ENCODE results near the gene WDR89. TPM values are rescaled to one million over a fixed set of nuclear protein-coding genes. Genes with fewer than 3 reads are reported as not detected.

The WDR89 gene
- total RNA-seq, 1 experiment from 2014 or later, result 17.4 TPM

DNA sequence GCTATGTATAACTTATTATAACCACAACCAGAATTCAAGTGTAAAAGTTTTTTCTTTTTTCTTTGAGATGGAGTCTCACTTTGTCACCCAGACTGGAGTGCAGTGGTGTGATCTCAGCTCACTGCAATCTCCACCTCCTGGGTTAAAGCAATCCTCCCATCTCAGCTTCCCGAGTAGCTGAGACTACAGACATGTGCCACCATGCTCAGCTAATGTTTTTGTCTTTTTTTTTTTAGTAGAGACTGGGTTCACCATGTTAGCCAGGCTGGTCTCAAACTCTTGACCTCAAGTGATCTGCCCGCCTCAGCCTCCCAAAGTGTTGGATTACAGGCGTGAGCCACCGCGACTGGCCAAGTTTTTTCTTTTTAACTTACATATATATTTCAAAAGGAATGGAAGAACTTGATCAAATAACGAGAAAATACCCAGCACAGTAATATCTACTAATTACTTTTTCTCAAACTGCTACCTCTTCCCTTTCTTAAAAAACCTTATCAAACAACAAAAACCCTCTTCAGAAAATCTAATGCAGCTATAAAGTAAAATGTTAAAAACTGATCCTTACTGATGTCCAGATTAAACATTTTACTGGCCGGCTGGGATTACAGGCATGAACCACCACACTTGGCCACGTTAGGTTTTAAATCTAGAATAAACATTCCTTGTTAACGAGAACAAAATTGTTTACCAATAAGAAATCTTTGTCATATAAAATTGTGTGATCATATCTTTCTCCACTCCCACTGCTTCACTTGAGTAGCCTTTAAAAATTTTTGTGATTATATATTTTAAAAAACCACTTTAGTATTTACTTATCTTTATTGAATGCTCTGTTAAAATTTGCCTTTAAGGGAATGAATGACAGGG, 41.3 kb upstream of the WDR89 start:
- intact Hi-C loops (cut with micrococcal nuclease), result no loop called here
- Mint-ChIP-seq H3K9me3 (ENCODE audit: unreplicated experiment) (no peaks in the 10 kb centered on the region), H3K4me3 (ENCODE audit: unreplicated experiment) (no peak overlapping the region), H3K4me1 (ENCODE audit: insufficient read depth, unreplicated experiment) (no peaks in the 10 kb centered on the region), H3K27ac (ENCODE audit: low read depth, unreplicated experiment) (no peak overlapping the region), H3K27me3 (ENCODE audit: insufficient read depth, unreplicated experiment) (no peaks in the 10 kb centered on the region), H3K36me3 (ENCODE audit: insufficient read depth, unreplicated experiment) (no peaks in the 10 kb centered on the region)
- POLR2A ChIA-PET, result interaction anchor here (0.8 to 3.0 kb wide), 4 partner anchors 17 to 71 kb away, joined by 3 to 11 read pairs (median 3); partner anchors contain the start of gene WDR89
- TF ChIP-seq CTCF (IDR thresholded peaks at IDR 0.05; ENCODE audit: unreplicated experiment), result no peak
- CTCF ChIA-PET, result interaction anchor here (0.6 to 1.9 kb wide), 2 partner anchors 18 to 88 kb away, joined by 5 to 7 read pairs; no protein-coding TSS in a partner anchor
- no peak for DNase-seq (ENCODE audit: unreplicated experiment)
- no TSS peak for BruUV-seq (replicated peaks)

DNA sequence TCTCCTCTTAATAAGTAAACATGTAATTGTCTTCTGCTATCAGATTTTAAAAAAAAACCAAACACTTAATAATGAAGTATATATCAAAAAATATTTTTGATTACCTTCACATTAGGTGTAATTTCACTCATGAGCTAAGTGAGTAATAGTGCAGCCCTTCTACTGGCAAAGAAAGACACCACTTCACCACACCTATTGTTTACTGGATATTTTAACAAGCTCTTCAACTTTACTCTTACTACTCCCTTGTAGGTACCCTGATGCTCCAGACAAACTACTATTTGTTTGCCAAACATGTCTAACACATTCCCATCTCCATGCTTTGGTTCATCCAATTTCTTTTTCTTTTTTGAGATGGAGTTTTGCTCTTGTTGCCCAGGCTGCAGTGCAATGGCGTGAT, 36.9 kb upstream of the WDR89 start:
- ChIA-PET POLR2A (interaction anchor here (0.7 to 2.3 kb wide), 6 partner anchors 13 to 1037 kb away, joined by 3 to 13 read pairs (median 6); partner anchors contain the start of gene WDR89), CTCF (no interaction called here)
- Mint-ChIP-seq H3K27ac (ENCODE audit: low read depth, unreplicated experiment) (no peak overlapping the region), H3K4me1 (ENCODE audit: insufficient read depth, unreplicated experiment) (no peaks in the 10 kb centered on the region), H3K27me3 (ENCODE audit: insufficient read depth, unreplicated experiment) (no peaks in the 10 kb centered on the region), H3K4me3 (ENCODE audit: unreplicated experiment) (no peak overlapping the region), H3K9me3 (ENCODE audit: unreplicated experiment) (no peaks in the 10 kb centered on the region), H3K36me3 (ENCODE audit: insufficient read depth, unreplicated experiment) (peaks cover 13% of the 10 kb centered on the region)
- BruUV-seq (replicated peaks), result no TSS peak
- TF ChIP-seq CTCF (IDR thresholded peaks at IDR 0.05; ENCODE audit: unreplicated experiment), result no peak
- intact Hi-C loops (cut with micrococcal nuclease), result no loop called here
- DNase-seq (ENCODE audit: unreplicated experiment), result no peak

GRCh38 chr14:63677891-63678379, 36.3 kb upstream of the WDR89 start:
- ChIA-PET CTCF (no interaction called here), POLR2A (interaction anchor here (1.2 to 2.3 kb wide), 5 partner anchors 13 to 162 kb away, joined by 3 to 13 read pairs (median 7); partner anchors contain the start of gene WDR89)
- H3K4me3 Mint-ChIP-seq (ENCODE audit: unreplicated experiment), result no peak overlapping the region
- no peak overlapping the region for H3K27ac Mint-ChIP-seq (ENCODE audit: low read depth, unreplicated experiment)
- no peak for DNase-seq (ENCODE audit: unreplicated experiment)
- no peak for TF ChIP-seq CTCF (IDR thresholded peaks at IDR 0.05; ENCODE audit: unreplicated experiment)
- H3K27me3 Mint-ChIP-seq (ENCODE audit: insufficient read depth, unreplicated experiment), result no peaks in the 10 kb centered on the region
- H3K4me1 Mint-ChIP-seq (ENCODE audit: insufficient read depth, unreplicated experiment), result no peaks in the 10 kb centered on the region
- no TSS peak for BruUV-seq (replicated peaks)
- peaks cover 13% of the 10 kb centered on the region for H3K36me3 Mint-ChIP-seq (ENCODE audit: insufficient read depth, unreplicated experiment)
- intact Hi-C loops (cut with micrococcal nuclease), result no loop called here
- H3K9me3 Mint-ChIP-seq (ENCODE audit: unreplicated experiment), result no peaks in the 10 kb centered on the region

DNA sequence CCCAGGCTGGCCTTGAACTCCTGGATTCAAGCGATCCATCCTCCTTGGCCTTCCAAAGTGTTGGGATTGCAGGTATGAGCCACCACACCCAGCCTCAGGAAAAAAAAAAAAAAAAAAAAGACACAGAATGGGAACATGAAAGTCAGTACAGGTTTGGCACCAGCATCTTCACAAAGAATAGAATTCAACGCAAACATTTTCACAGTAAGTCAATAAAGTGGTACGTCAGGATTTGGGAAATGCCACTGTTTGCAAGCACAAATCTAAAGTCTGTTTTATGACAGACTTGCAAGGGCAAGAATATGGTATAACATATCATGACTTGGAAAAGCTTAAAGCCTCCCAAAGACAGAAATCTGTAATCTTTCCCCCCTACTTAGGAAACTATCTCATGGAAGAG, 34.9 kb upstream of the WDR89 start:
- H3K4me3 Mint-ChIP-seq (ENCODE audit: unreplicated experiment), result no peak overlapping the region
- no peaks in the 10 kb centered on the region for H3K4me1 Mint-ChIP-seq (ENCODE audit: insufficient read depth, unreplicated experiment)
- POLR2A ChIA-PET, result no interaction called here
- peaks cover 13% of the 10 kb centered on the region for H3K36me3 Mint-ChIP-seq (ENCODE audit: insufficient read depth, unreplicated experiment)
- no peak for TF ChIP-seq CTCF (IDR thresholded peaks at IDR 0.05; ENCODE audit: unreplicated experiment)
- no peak overlapping the region for H3K27ac Mint-ChIP-seq (ENCODE audit: low read depth, unreplicated experiment)
- H3K9me3 Mint-ChIP-seq (ENCODE audit: unreplicated experiment), result no peaks in the 10 kb centered on the region
- DNase-seq (ENCODE audit: unreplicated experiment), result no peak
- no peaks in the 10 kb centered on the region for H3K27me3 Mint-ChIP-seq (ENCODE audit: insufficient read depth, unreplicated experiment)
- intact Hi-C loops (cut with micrococcal nuclease), result no loop called here
- CTCF ChIA-PET, result interaction anchor here (0.6 kb wide), 1 partner anchor 405 kb away, joined by 3 read pairs; no protein-coding TSS in a partner anchor
- no TSS peak for BruUV-seq (replicated peaks)

Measured in MCF 10A (cell line).